Lower leg skin (tissue), 3 donors: ENCODE data around the gene LAMP1.

Experiments
- CTCF ChIP-seq, 3 donors: fragments of 450-650 bp; IDR thresholded peaks; one replicate each; pipeline ENCODE4 v1.5.1; 2016; ENCODE audit warnings: antibody characterized with exemption in 3 of 3, mild to moderate bottlenecking in 3 of 3, moderate library complexity in 2 of 3
- POLR2A ChIP-seq, 2 donors: fragments of 450-650 bp; IDR thresholded peaks; one replicate each; pipeline ENCODE4 v1.6.1; 2016 to 2017; ENCODE audit warnings: antibody characterized with exemption in 2 of 2, mild to moderate bottlenecking in 1 of 2, moderate library complexity in 1 of 2

- no peak for TF ChIP-seq CTCF (IDR thresholded peaks at IDR 0.05)
- TF ChIP-seq POLR2A (IDR thresholded peaks at IDR 0.05): no peak
Observed at GRCh38 chr13:113369881-113370280, 72.8 kb downstream of the LAMP1 start.
